IMR-90 (cell line): ENCODE data around the gene GLRX5. TPM values are rescaled to one million over a fixed set of nuclear protein-coding genes. Genes with fewer than 3 reads are reported as not detected.

Source experiments
- ATAC-seq: fragments of 200-7000 bp; cut with Tn5 transposase; 2 replicates; pipeline ENCODE4 v1.9.1; 2020; ENCODE audit warnings: low read depth, mild to moderate bottlenecking, moderate library complexity
- BruUV-seq: library from RNA; stranded (reverse); fragments of 400-500 nt; replicated peaks from 2 replicates; lab custom pipeline; 2021; lab: Mats Ljungman, UMichigan
- CTCF ChIA-PET: fragments of 300-600 bp; formaldehyde crosslinking; extraction: SDS; loops from one replicate; lab custom pipeline; 2021; ENCODE audit warnings: antibody characterized with exemption; lab: Yijun Ruan, JAX
- POLR2A ChIA-PET: fragments of 300-600 bp; sonication (Branson Sonifier 250); formaldehyde crosslinking; loops from one replicate; lab custom pipeline; 2022; ENCODE audit warnings: antibody characterized with exemption; ENCODE audit not compliant: unreplicated experiment; lab: Charles Lee
- DNase-seq: peaks from one replicate; pipeline ENCODE4 v3.0.0; 2013
- H2AFZ ChIP-seq: replicated peaks from 2 replicates; pipeline ENCODE3; 2013; ENCODE audit warnings: low read length, mild to moderate bottlenecking; ENCODE audit not compliant: poor library complexity
- H2AK5ac ChIP-seq: 2 replicates; pipeline ENCODE4 v1.6.1; 2013; ENCODE audit warnings: low read depth, low read length, inconsistent platforms
- H2AK9ac ChIP-seq: replicated peaks from 2 replicates; pipeline ENCODE3; 2013; ENCODE audit warnings: mild to moderate bottlenecking, low read depth, low read length, moderate library complexity; ENCODE audit not compliant: poor library complexity
- H2BK120ac ChIP-seq: 2 replicates; pipeline ENCODE4 v1.6.1; 2013; ENCODE audit warnings: low read depth, low read length, inconsistent platforms
- H2BK15ac ChIP-seq: 3 replicates; pipeline ENCODE4 v1.6.1; 2013; ENCODE audit warnings: low read depth, low read length, inconsistent platforms
- H2BK20ac ChIP-seq: 2 replicates; pipeline ENCODE4 v1.6.1; 2013; ENCODE audit warnings: low read depth, mild to moderate bottlenecking, inconsistent platforms, low read length, moderate library complexity
- H2BK5ac ChIP-seq: 2 replicates; pipeline ENCODE4 v1.6.1; 2013; ENCODE audit warnings: mild to moderate bottlenecking, low read depth, low read length, inconsistent platforms; ENCODE audit not compliant: poor library complexity, severe bottlenecking
- H3K14ac ChIP-seq: replicated peaks from 2 replicates; pipeline ENCODE4 v1.6.1; 2013; ENCODE audit warnings: low read depth, low read length, inconsistent platforms
- H3K18ac ChIP-seq: 2 replicates; pipeline ENCODE4 v1.6.1; 2013; ENCODE audit warnings: low read depth, low read length, control low read depth
- H3K23ac ChIP-seq: 2 replicates; pipeline ENCODE4 v1.6.1; 2013; ENCODE audit warnings: low read depth, low read length, inconsistent platforms
- H3K27ac ChIP-seq: 2 replicates; pipeline ENCODE4 v1.5.1; 2013; ENCODE audit warnings: mild to moderate bottlenecking, control low read depth, low read length; ENCODE audit not compliant: insufficient read depth
- H3K27me3 ChIP-seq: 2 replicates; pipeline ENCODE4 v1.6.1; 2013; ENCODE audit warnings: low read length; ENCODE audit not compliant: control insufficient read depth, insufficient read depth
- H3K36me3 ChIP-seq: 2 replicates; pipeline ENCODE4 v1.6.1; 2013; ENCODE audit warnings: low read length, mixed read lengths; ENCODE audit not compliant: control insufficient read depth, insufficient read depth
- H3K4ac ChIP-seq: 2 replicates; pipeline ENCODE4 v1.6.1; 2013; ENCODE audit warnings: low read depth, low read length, inconsistent platforms
- H3K4me1 ChIP-seq: 2 replicates; pipeline ENCODE4 v1.6.1; 2013; ENCODE audit warnings: low read length, mixed read lengths; ENCODE audit not compliant: control insufficient read depth, insufficient read depth
- H3K4me2 ChIP-seq: 2 replicates; pipeline ENCODE4 v1.6.1; 2013; ENCODE audit warnings: low read depth, mild to moderate bottlenecking, control low read depth, low read length, moderate library complexity
- H3K4me3 ChIP-seq: 2 replicates; pipeline ENCODE4 v1.5.1; 2013; ENCODE audit warnings: low read depth, mild to moderate bottlenecking, control low read depth, low read length, moderate library complexity; ENCODE audit not compliant: insufficient read depth
- H3K56ac ChIP-seq: 2 replicates; pipeline ENCODE4 v1.6.1; 2013; ENCODE audit warnings: low read length, inconsistent platforms; ENCODE audit not compliant: insufficient read depth; ENCODE audit errors: extremely low read depth
- H3K79me1 ChIP-seq, 2 experiments: 2 replicates each; pipeline ENCODE4 v1.6.1; 2013; ENCODE audit warnings: low read length in 2 of 2, inconsistent platforms in 1 of 2, low read depth in 1 of 2
- H3K9ac ChIP-seq: 2 replicates; pipeline ENCODE4 v1.6.1; 2013; ENCODE audit warnings: low read depth, low read length, control low read depth
- H3K9me1 ChIP-seq: 2 replicates; pipeline ENCODE4 v1.6.1; 2013; ENCODE audit warnings: low read length, inconsistent platforms; ENCODE audit not compliant: insufficient read depth
- H3K9me3 ChIP-seq: 2 replicates; pipeline ENCODE4 v1.6.1; 2013; ENCODE audit warnings: low read length; ENCODE audit not compliant: control insufficient read depth, insufficient read depth
- H4K20me1 ChIP-seq: 2 replicates; pipeline ENCODE4 v1.6.1; 2013; ENCODE audit warnings: low read length, inconsistent platforms; ENCODE audit not compliant: insufficient read depth
- H4K5ac ChIP-seq: 2 replicates; pipeline ENCODE4 v1.6.1; 2013; ENCODE audit warnings: mild to moderate bottlenecking, low read depth, low read length, control low read depth
- H4K8ac ChIP-seq, 2 experiments: 2 replicates each; pipeline ENCODE4 v1.6.1; 2013; ENCODE audit warnings: low read depth in 2 of 2, low read length in 2 of 2, control low read depth in 1 of 2, inconsistent platforms in 1 of 2
- H4K91ac ChIP-seq: 2 replicates; pipeline ENCODE4 v1.6.1; 2013; ENCODE audit warnings: low read depth, low read length, inconsistent platforms; ENCODE audit not compliant: insufficient read depth
- CEBPB ChIP-seq: IDR thresholded peaks from 2 replicates; pipeline ENCODE4 v1.6.1; 2012; ENCODE audit warnings: low read depth, low read length, improper control_type of control experiment
- WGBS, 2 experiments: methylation state at CpG; one replicate each; pipeline versions ENCODE4 v1.1.5 to v1.1.7; 2013; ENCODE audit warnings: missing lambda C conversion rate in 2 of 2; ENCODE audit not compliant: insufficient read length in 1 of 2; ENCODE audit errors: extremely low coverage in 2 of 2; 5-methylcytosine and 5-hydroxymethylcytosine counted together
- dilution Hi-C: fragments of 300-500 bp; cut with HindIII; formaldehyde crosslinking; loops from one replicate; pipeline ENCODE4 v1.14.3; 2018; ENCODE audit warnings: low sequenced_read_pairs; ENCODE audit not compliant: unreplicated experiment
- in situ Hi-C: fragments of 300-500 bp; cut with MboI; formaldehyde crosslinking; loops from 3 replicates; pipeline ENCODE4 v1.14.3; 2019; ENCODE audit warnings: low sequenced_read_pairs, inconsistent platforms, mixed read lengths
- intact Hi-C: fragments of 100-400 bp; cut with micrococcal nuclease; formaldehyde crosslinking; loops from 2 replicates; pipeline ENCODE4 v1.10.0; 2022
- polyA plus RNA-seq, 3 experiments: library from polyadenylated mRNA; depleted of rRNA; stranded (reverse); fragments of >200 nt; gene quantifications; 2 replicates each; pipeline ENCODE4 v1.2.3, GENCODE V29; 2012; ENCODE audit warnings: low replicate concordance in 1 of 3
- total RNA-seq: library from RNA; depleted of rRNA; stranded (reverse); fragments of >200 nt; gene quantifications from 2 replicates; pipeline ENCODE4 v1.2.3, GENCODE V29; 2012
- TF ChIP-seq, protein P1 (sequence below): fragments of 150-350 bp; IDR thresholded peaks from 2 replicates; pipeline ENCODE4 v1.6.1; 2016; ENCODE audit warnings: low read depth, mild to moderate bottlenecking, low read length, moderate library complexity, borderline replicate concordance

GLRX5 gene
- total and polyA plus RNA-seq, 2 of the 4 experiments (the other 2 are of a cell fraction): 32.4 to 40.4 TPM

DNA sequence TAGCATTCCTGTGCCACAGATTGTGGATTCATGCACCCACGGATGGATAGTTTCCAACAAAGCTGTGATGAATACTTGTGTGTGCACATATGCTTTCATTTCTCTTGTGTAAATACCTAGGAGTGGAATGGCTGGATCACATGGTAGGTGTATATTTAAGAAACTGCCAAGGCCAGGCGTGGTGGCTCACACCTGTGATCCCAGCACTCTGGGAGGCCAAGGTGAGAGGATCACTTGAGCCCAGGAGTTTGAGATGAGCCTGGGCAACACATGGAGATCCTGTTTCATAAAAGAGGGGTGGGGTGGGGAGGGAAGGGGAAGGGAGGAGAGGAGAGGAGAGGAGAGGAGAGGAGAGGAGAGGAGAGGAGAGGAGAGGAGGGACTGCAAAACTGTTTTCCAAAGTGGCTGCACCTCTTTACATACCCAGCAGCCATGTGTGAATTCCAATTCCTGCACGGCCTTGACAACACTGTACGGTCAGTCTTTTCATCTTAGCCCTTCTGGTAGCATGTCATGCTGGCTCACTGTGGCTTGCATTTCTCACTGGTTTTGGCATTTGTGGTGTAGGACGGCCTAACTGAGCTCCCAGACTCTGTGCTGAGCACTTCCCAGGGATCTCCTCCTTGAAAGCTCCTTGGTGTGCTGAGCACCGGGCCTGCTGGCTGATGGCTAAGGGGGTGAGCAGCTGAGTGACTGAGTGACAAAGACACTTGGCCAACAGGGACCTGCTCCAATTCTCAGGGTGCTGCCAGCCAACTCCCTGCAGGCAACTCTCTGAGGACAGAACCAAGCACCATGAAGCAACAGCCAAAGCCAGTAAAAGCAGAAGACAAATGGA lies 46.3 kb upstream of the GLRX5 start:
- intact Hi-C loops: no loop called here

More for the DNA sequence above, 46.3 kb upstream of the GLRX5 start:
- H2BK20ac ChIP-seq: no peak overlapping the region
- no peak for TF ChIP-seq CEBPB
- TF ChIP-seq, protein P1, sequence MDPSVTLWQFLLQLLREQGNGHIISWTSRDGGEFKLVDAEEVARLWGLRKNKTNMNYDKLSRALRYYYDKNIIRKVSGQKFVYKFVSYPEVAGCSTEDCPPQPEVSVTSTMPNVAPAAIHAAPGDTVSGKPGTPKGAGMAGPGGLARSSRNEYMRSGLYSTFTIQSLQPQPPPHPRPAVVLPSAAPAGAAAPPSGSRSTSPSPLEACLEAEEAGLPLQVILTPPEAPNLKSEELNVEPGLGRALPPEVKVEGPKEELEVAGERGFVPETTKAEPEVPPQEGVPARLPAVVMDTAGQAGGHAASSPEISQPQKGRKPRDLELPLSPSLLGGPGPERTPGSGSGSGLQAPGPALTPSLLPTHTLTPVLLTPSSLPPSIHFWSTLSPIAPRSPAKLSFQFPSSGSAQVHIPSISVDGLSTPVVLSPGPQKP: no peak
- no peak overlapping the region for H3K4me2 ChIP-seq
- peaks cover 19% of the 10 kb centered on the region for H3K4me1 ChIP-seq
- ATAC-seq (peak; percentile 21; the same call in 1 of the 2 replicates), DNase-seq (peak; percentile 27)
- no peak overlapping the region for H4K8ac ChIP-seq
- H3K18ac ChIP-seq: no peak overlapping the region
- ChIA-PET CTCF (interaction anchor here (1.1 to 1.7 kb wide), 2 partner anchors 8 to 46 kb away, joined by 3 read pairs; no protein-coding TSS in a partner anchor), POLR2A (no interaction called here)
- peaks cover 28% of the 10 kb centered on the region for H3K9me1 ChIP-seq
- no peaks in the 10 kb centered on the region for H3K27me3 ChIP-seq
- no TSS peak for BruUV-seq
- no peak overlapping the region for H4K91ac ChIP-seq
- peaks cover 17 to 72% of the 10 kb centered on the region in 2 experiments; a peak in 3 of 4 replicates for H3K79me1 ChIP-seq
- no peak overlapping the region for H2BK15ac ChIP-seq
- no peak overlapping the region for H3K4me3 ChIP-seq
- 88% methylated on average over 4 of the region's 6 CpGs; no CpG with 5 or more reads in 1 of the 2 experiments for WGBS, 2 experiments
- peak overlapping the region; percentile 92 for H2AK9ac ChIP-seq
- no peak overlapping the region for H3K27ac ChIP-seq
- in situ Hi-C loops (no loop called here), dilution Hi-C loops (no loop called here)
- H3K4ac ChIP-seq: peak overlapping the region; percentile 38
- peak overlapping the region; percentile 37; the same call in 1 of the 2 replicates for H3K14ac ChIP-seq
- peaks cover 8% of the 10 kb centered on the region; the same call in 1 of the 2 replicates for H4K20me1 ChIP-seq
- 0 out of 2 replicates have a peak overlapping the region, but pooled peaks have one; percentile 14 for H2AK5ac ChIP-seq
- H2AFZ ChIP-seq: peak overlapping the region; percentile 16
- H3K9ac ChIP-seq: no peak overlapping the region
- H3K36me3 ChIP-seq: no peaks in the 10 kb centered on the region
- no peak overlapping the region for H4K5ac ChIP-seq
- no peaks in the 10 kb centered on the region for H3K9me3 ChIP-seq
- peak overlapping the region; percentile 43 for H3K23ac ChIP-seq
- H3K56ac ChIP-seq: no peak overlapping the region
- H2BK120ac ChIP-seq: peak overlapping the region; percentile 14; the same call in 1 of the 2 replicates
- no peak overlapping the region for H2BK5ac ChIP-seq
